WTC11 (cell line): ENCODE results near the gene HECW1. TPM values are rescaled to one million over a fixed set of nuclear protein-coding genes. Genes with fewer than 3 reads are reported as not detected.
A peak's percentile ranks its signal among the peaks of the same experiment; 100 is the strongest.

Source experiments
- ATAC-seq: fragments of 200-7000 bp; cut with Tn5 transposase; 2 replicates; pipeline ENCODE4 v1.10.0; 2021; ENCODE audit warnings: mild to moderate bottlenecking, moderate library complexity
- CTCF ChIA-PET: fragments of 300-600 bp; sonication (Branson Sonifier 250); formaldehyde crosslinking; loops from one replicate; lab custom pipeline; 2021; ENCODE audit warnings: antibody characterized with exemption; lab: Charles Lee
- POLR2A ChIA-PET: fragments of 350-600 bp; sonication (Branson Sonifier 250); formaldehyde crosslinking; loops from one replicate; lab custom pipeline; 2021; ENCODE audit warnings: antibody characterized with exemption; lab: Charles Lee
- DNase-seq: peaks from one replicate; pipeline ENCODE4 v3.0.0; 2021; ENCODE audit warnings: low spot score
- H3K27ac Mint-ChIP-seq: 2 replicates; pipeline ENCODE4 v1.8.0; 2021; ENCODE audit warnings: mixed read lengths
- H3K27me3 Mint-ChIP-seq: 2 replicates; pipeline ENCODE4 v1.8.0; 2021; ENCODE audit warnings: low read depth, mild to moderate bottlenecking, moderate library complexity, mixed read lengths
- H3K36me3 Mint-ChIP-seq: 2 replicates; pipeline ENCODE4 v1.8.0; 2021; ENCODE audit warnings: mixed read lengths
- H3K4me1 Mint-ChIP-seq: 2 replicates; pipeline ENCODE4 v1.8.0; 2022; ENCODE audit warnings: mixed read lengths
- H3K4me3 Mint-ChIP-seq: 2 replicates; pipeline ENCODE4 v1.8.0; 2021; ENCODE audit warnings: mild to moderate bottlenecking, moderate library complexity, mixed read lengths
- H3K9me3 Mint-ChIP-seq: 2 replicates; pipeline ENCODE4 v1.8.0; 2021; ENCODE audit warnings: mixed read lengths
- CDX4 ChIP-seq: fragments of 250-450 bp; sonication (Bioruptor Pico); IDR thresholded peaks from 2 replicates; pipeline ENCODE4 v1.9.0; 2021; ENCODE audit warnings: moderate library complexity, mild to moderate bottlenecking, inconsistent platforms, borderline replicate concordance
- E2F1 ChIP-seq: sonication (generic); formaldehyde crosslinking; IDR thresholded peaks from 2 replicates; pipeline ENCODE4 v1.8.0; 2022; ENCODE audit warnings: mild to moderate bottlenecking, missing genetic modification reagents
- GTF2I ChIP-seq: fragments of 250-450 bp; sonication (Bioruptor Pico); conservative IDR thresholded peaks from 2 replicates; pipeline ENCODE4 v1.4.0; 2021; ENCODE audit warnings: mild to moderate bottlenecking
- HMGA2 ChIP-seq: fragments of 250-450 bp; sonication (Bioruptor Pico); IDR thresholded peaks from 2 replicates; pipeline ENCODE4 v1.4.0; 2021; ENCODE audit warnings: mild to moderate bottlenecking, moderate library complexity
- MYBL2 ChIP-seq: sonication (generic); formaldehyde crosslinking; IDR thresholded peaks from 2 replicates; pipeline ENCODE4 v1.8.1; 2023; ENCODE audit warnings: mild to moderate bottlenecking, moderate library complexity, missing genetic modification reagents
- RORB ChIP-seq: fragments of 250-450 bp; sonication (Bioruptor Pico); IDR thresholded peaks from 2 replicates; pipeline ENCODE4 v1.9.0; 2021; ENCODE audit warnings: mild to moderate bottlenecking
- SP1 ChIP-seq: sonication (generic); formaldehyde crosslinking; conservative IDR thresholded peaks from 2 replicates; pipeline ENCODE4 v1.8.1; 2022; ENCODE audit warnings: missing genetic modification reagents
- ZNF138 ChIP-seq: sonication (generic); formaldehyde crosslinking; conservative IDR thresholded peaks from 2 replicates; pipeline ENCODE4 v1.8.1; 2022; ENCODE audit warnings: mild to moderate bottlenecking, moderate library complexity, missing genetic modification reagents
- ZNF219 ChIP-seq: sonication (generic); formaldehyde crosslinking; IDR thresholded peaks from 2 replicates; pipeline ENCODE4 v1.8.0; 2023; ENCODE audit warnings: missing genetic modification reagents, mild to moderate bottlenecking, borderline replicate concordance
- ZNF232 ChIP-seq: sonication (generic); formaldehyde crosslinking; IDR thresholded peaks from 2 replicates; pipeline ENCODE4 v1.8.0; 2022; ENCODE audit warnings: mild to moderate bottlenecking, missing genetic modification reagents
- ZNF425 ChIP-seq: fragments of 250-450 bp; sonication (Bioruptor Pico); conservative IDR thresholded peaks from 2 replicates; pipeline ENCODE4 v1.9.0; 2021; ENCODE audit warnings: mild to moderate bottlenecking
- ZNF671 ChIP-seq: fragments of 250-450 bp; sonication (Bioruptor Pico); IDR thresholded peaks from 2 replicates; pipeline ENCODE4 v1.8.0; 2021; ENCODE audit warnings: mild to moderate bottlenecking
- total RNA-seq: library from RNA; stranded (reverse); gene quantifications from 3 replicates; pipeline ENCODE4 v1.2.3, GENCODE V29; 2021
- TF ChIP-seq, protein P1 (sequence below): sonication (generic); formaldehyde crosslinking; IDR thresholded peaks from 2 replicates; pipeline ENCODE4 v1.8.0; 2022; ENCODE audit warnings: mild to moderate bottlenecking, missing genetic modification reagents
- TF ChIP-seq, protein P2 (sequence below): sonication (generic); formaldehyde crosslinking; IDR thresholded peaks from 2 replicates; pipeline ENCODE4 v1.8.1; 2022; ENCODE audit warnings: mild to moderate bottlenecking, missing genetic modification reagents, moderate library complexity, borderline replicate concordance
- TF ChIP-seq, protein P3 (sequence below): sonication (generic); formaldehyde crosslinking; IDR thresholded peaks from 2 replicates; pipeline ENCODE4 v1.8.0; 2023; ENCODE audit warnings: mild to moderate bottlenecking, missing genetic modification reagents

Gene HECW1
- total RNA-seq, 1 experiment from 2014 or later = 6.1 TPM

- CTCF ChIA-PET = interaction anchor here (0.7 to 1.2 kb wide), 2 partner anchors 45 to 98 kb away, joined by 4 to 8 read pairs; partner anchors contain the start of gene STK17A
Measured at GRCh38 chr7:43537765-43538403, 425.4 kb downstream of the HECW1 start.

DNA sequence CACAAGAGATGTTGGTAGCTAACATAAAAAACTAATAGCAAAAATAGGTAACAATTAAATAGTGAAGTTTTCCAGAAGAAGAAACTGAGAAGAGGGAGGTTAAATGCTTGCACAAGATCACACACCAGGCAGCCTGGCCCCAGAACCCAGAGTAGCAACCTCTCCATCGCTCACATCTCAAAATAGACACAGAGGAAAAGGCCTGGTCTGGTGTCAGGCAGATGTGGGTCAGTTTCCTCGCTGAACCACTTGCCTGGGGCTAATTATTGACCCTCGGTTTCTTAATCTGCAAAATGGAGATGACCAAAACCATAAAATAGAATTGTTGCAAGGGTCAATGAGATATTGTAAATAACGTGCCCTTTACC, 425.9 kb downstream of the HECW1 start:
- CTCF ChIA-PET = interaction anchor here (0.7 to 1.2 kb wide), 2 partner anchors 44 to 99 kb away, joined by 4 to 8 read pairs; partner anchors contain the start of gene STK17A
- Mint-ChIP-seq H3K4me1 (peaks cover 11% of the 10 kb centered on the region), H3K36me3 (no peaks in the 10 kb centered on the region), H3K9me3 (no peaks in the 10 kb centered on the region), H3K27ac (no peak overlapping the region), H3K4me3 (no peak overlapping the region), H3K27me3 (no peaks in the 10 kb centered on the region; the same call in 1 of the 2 replicates)
- no peak for ATAC-seq
- POLR2A ChIA-PET = no interaction called here
- TF ChIP-seq, protein P1, sequence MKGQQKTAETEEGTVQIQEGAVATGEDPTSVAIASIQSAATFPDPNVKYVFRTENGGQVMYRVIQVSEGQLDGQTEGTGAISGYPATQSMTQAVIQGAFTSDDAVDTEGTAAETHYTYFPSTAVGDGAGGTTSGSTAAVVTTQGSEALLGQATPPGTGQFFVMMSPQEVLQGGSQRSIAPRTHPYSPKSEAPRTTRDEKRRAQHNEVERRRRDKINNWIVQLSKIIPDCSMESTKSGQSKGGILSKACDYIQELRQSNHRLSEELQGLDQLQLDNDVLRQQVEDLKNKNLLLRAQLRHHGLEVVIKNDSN (CRISPR knock-in tag) = no peak
- TF ChIP-seq ZNF425 (CRISPR knock-in tag) = no peak
- no peak for TF ChIP-seq CDX4 (CRISPR knock-in tag)
- TF ChIP-seq GTF2I (CRISPR knock-in tag) = no peak
- TF ChIP-seq SP1 (CRISPR knock-in tag) = no peak
- no peak for TF ChIP-seq E2F1
- TF ChIP-seq ZNF232 (CRISPR knock-in tag) = no peak
- no peak for TF ChIP-seq ZNF138 (CRISPR knock-in tag)
- TF ChIP-seq, protein P2, sequence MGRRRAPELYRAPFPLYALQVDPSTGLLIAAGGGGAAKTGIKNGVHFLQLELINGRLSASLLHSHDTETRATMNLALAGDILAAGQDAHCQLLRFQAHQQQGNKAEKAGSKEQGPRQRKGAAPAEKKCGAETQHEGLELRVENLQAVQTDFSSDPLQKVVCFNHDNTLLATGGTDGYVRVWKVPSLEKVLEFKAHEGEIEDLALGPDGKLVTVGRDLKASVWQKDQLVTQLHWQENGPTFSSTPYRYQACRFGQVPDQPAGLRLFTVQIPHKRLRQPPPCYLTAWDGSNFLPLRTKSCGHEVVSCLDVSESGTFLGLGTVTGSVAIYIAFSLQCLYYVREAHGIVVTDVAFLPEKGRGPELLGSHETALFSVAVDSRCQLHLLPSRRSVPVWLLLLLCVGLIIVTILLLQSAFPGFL (CRISPR knock-in tag) = no peak
- no peak for TF ChIP-seq ZNF671 (CRISPR knock-in tag)
- TF ChIP-seq HMGA2 (CRISPR knock-in tag) = no peak
- TF ChIP-seq ZNF219 (CRISPR knock-in tag) = no peak
- TF ChIP-seq RORB (CRISPR knock-in tag) = no peak
- TF ChIP-seq, protein P3, sequence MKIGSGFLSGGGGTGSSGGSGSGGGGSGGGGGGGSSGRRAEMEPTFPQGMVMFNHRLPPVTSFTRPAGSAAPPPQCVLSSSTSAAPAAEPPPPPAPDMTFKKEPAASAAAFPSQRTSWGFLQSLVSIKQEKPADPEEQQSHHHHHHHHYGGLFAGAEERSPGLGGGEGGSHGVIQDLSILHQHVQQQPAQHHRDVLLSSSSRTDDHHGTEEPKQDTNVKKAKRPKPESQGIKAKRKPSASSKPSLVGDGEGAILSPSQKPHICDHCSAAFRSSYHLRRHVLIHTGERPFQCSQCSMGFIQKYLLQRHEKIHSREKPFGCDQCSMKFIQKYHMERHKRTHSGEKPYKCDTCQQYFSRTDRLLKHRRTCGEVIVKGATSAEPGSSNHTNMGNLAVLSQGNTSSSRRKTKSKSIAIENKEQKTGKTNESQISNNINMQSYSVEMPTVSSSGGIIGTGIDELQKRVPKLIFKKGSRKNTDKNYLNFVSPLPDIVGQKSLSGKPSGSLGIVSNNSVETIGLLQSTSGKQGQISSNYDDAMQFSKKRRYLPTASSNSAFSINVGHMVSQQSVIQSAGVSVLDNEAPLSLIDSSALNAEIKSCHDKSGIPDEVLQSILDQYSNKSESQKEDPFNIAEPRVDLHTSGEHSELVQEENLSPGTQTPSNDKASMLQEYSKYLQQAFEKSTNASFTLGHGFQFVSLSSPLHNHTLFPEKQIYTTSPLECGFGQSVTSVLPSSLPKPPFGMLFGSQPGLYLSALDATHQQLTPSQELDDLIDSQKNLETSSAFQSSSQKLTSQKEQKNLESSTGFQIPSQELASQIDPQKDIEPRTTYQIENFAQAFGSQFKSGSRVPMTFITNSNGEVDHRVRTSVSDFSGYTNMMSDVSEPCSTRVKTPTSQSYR (CRISPR knock-in tag) = no peak
- no peak for DNase-seq

More at GRCh38 chr7:43537765-43538403, 425.4 kb downstream of the HECW1 start:
- DNase-seq = no peak
- ATAC-seq = peak; percentile 18; the same call in 1 of the 2 replicates
- no peaks in the 10 kb centered on the region for H3K36me3 Mint-ChIP-seq
- H3K4me1 Mint-ChIP-seq = peaks cover 11% of the 10 kb centered on the region
- no peak overlapping the region for H3K27ac Mint-ChIP-seq
- TF ChIP-seq SP1 (CRISPR knock-in tag) (no peak), MYBL2 (CRISPR knock-in tag) (no peak)
- no peaks in the 10 kb centered on the region; the same call in 1 of the 2 replicates for H3K27me3 Mint-ChIP-seq
- POLR2A ChIA-PET = no interaction called here
- H3K9me3 Mint-ChIP-seq = no peaks in the 10 kb centered on the region
- H3K4me3 Mint-ChIP-seq = no peak overlapping the region
